WTC11 (cell line): Measurements from ENCODE around the gene SDHC. TPM values are rescaled to one million over a fixed set of nuclear protein-coding genes. Genes with fewer than 3 reads are reported as not detected.

Source experiments
- ATAC-seq: fragments of 200-7000 bp; cut with Tn5 transposase; 2 replicates; pipeline ENCODE4 v1.10.0; 2021; ENCODE audit warnings: mild to moderate bottlenecking, moderate library complexity
- CTCF ChIA-PET: fragments of 300-600 bp; sonication (Branson Sonifier 250); formaldehyde crosslinking; loops from one replicate; lab custom pipeline; 2021; ENCODE audit warnings: antibody characterized with exemption; lab: Charles Lee
- POLR2A ChIA-PET: fragments of 350-600 bp; sonication (Branson Sonifier 250); formaldehyde crosslinking; loops from one replicate; lab custom pipeline; 2021; ENCODE audit warnings: antibody characterized with exemption; lab: Charles Lee
- DNase-seq: peaks from one replicate; pipeline ENCODE4 v3.0.0; 2021; ENCODE audit warnings: low spot score
- H3K27ac Mint-ChIP-seq: 2 replicates; pipeline ENCODE4 v1.8.0; 2021; ENCODE audit warnings: mixed read lengths
- H3K27me3 Mint-ChIP-seq: 2 replicates; pipeline ENCODE4 v1.8.0; 2021; ENCODE audit warnings: low read depth, mild to moderate bottlenecking, moderate library complexity, mixed read lengths
- H3K36me3 Mint-ChIP-seq: 2 replicates; pipeline ENCODE4 v1.8.0; 2021; ENCODE audit warnings: mixed read lengths
- H3K4me1 Mint-ChIP-seq: 2 replicates; pipeline ENCODE4 v1.8.0; 2022; ENCODE audit warnings: mixed read lengths
- H3K4me3 Mint-ChIP-seq: 2 replicates; pipeline ENCODE4 v1.8.0; 2021; ENCODE audit warnings: mild to moderate bottlenecking, moderate library complexity, mixed read lengths
- H3K9me3 Mint-ChIP-seq: 2 replicates; pipeline ENCODE4 v1.8.0; 2021; ENCODE audit warnings: mixed read lengths
- FOXJ3 ChIP-seq: sonication (generic); formaldehyde crosslinking; IDR thresholded peaks from 2 replicates; pipeline ENCODE4 v1.9.0; 2021; ENCODE audit warnings: missing genetic modification reagents, mild to moderate bottlenecking, borderline replicate concordance
- FOXK1 ChIP-seq: sonication (generic); formaldehyde crosslinking; IDR thresholded peaks from 2 replicates; pipeline ENCODE4 v1.8.0; 2022; ENCODE audit warnings: mild to moderate bottlenecking, moderate library complexity, missing genetic modification reagents
- HMGXB4 ChIP-seq: sonication (generic); formaldehyde crosslinking; IDR thresholded peaks from 2 replicates; pipeline ENCODE4 v1.8.1; 2023; ENCODE audit warnings: mild to moderate bottlenecking, moderate library complexity, missing genetic modification reagents
- JAZF1 ChIP-seq: fragments of 250-450 bp; sonication (Bioruptor Pico); IDR thresholded peaks from 2 replicates; pipeline ENCODE4 v1.9.0; 2021; ENCODE audit warnings: moderate library complexity, mild to moderate bottlenecking, inconsistent platforms
- JUN ChIP-seq: sonication (generic); formaldehyde crosslinking; IDR thresholded peaks from 2 replicates; pipeline ENCODE4 v1.8.0; 2023; ENCODE audit warnings: mild to moderate bottlenecking, missing genetic modification reagents
- OVOL2 ChIP-seq: fragments of 250-450 bp; sonication (Bioruptor Pico); IDR thresholded peaks from 2 replicates; pipeline ENCODE4 v1.9.0; 2021; ENCODE audit warnings: mild to moderate bottlenecking, borderline replicate concordance
- RELA ChIP-seq: sonication (generic); formaldehyde crosslinking; IDR thresholded peaks from 2 replicates; pipeline ENCODE4 v1.8.1; 2022; ENCODE audit warnings: missing genetic modification reagents, mild to moderate bottlenecking, borderline replicate concordance
- RORB ChIP-seq: fragments of 250-450 bp; sonication (Bioruptor Pico); IDR thresholded peaks from 2 replicates; pipeline ENCODE4 v1.9.0; 2021; ENCODE audit warnings: mild to moderate bottlenecking
- SP1 ChIP-seq: sonication (generic); formaldehyde crosslinking; conservative IDR thresholded peaks from 2 replicates; pipeline ENCODE4 v1.8.1; 2022; ENCODE audit warnings: missing genetic modification reagents
- ZNF232 ChIP-seq: sonication (generic); formaldehyde crosslinking; IDR thresholded peaks from 2 replicates; pipeline ENCODE4 v1.8.0; 2022; ENCODE audit warnings: mild to moderate bottlenecking, missing genetic modification reagents
- ZNF317 ChIP-seq: sonication (generic); formaldehyde crosslinking; IDR thresholded peaks from 2 replicates; pipeline ENCODE4 v1.8.1; 2023; ENCODE audit warnings: low read depth, mild to moderate bottlenecking, moderate library complexity, missing genetic modification reagents, borderline replicate concordance
- ZNF416 ChIP-seq: fragments of 250-450 bp; sonication (Bioruptor Pico); IDR thresholded peaks from 2 replicates; pipeline ENCODE4 v1.9.0; 2021; ENCODE audit warnings: mild to moderate bottlenecking, inconsistent platforms
- ZNF423 ChIP-seq: fragments of 250-450 bp; sonication (Bioruptor Pico); IDR thresholded peaks from 2 replicates; pipeline ENCODE4 v2.1.2; 2022; ENCODE audit warnings: mild to moderate bottlenecking, moderate library complexity
- ZNF425 ChIP-seq: fragments of 250-450 bp; sonication (Bioruptor Pico); conservative IDR thresholded peaks from 2 replicates; pipeline ENCODE4 v1.9.0; 2021; ENCODE audit warnings: mild to moderate bottlenecking
- ZSCAN18 ChIP-seq: fragments of 250-450 bp; sonication (Bioruptor Pico); IDR thresholded peaks from 2 replicates; pipeline ENCODE4 v2.1.2; 2022; ENCODE audit warnings: mild to moderate bottlenecking, moderate library complexity
- total RNA-seq: library from RNA; stranded (reverse); gene quantifications from 3 replicates; pipeline ENCODE4 v1.2.3, GENCODE V29; 2021
- TF ChIP-seq, protein P1 (sequence below): sonication (generic); formaldehyde crosslinking; IDR thresholded peaks from 2 replicates; pipeline ENCODE4 v1.8.0; 2022; ENCODE audit warnings: missing genetic modification reagents
- TF ChIP-seq, protein P2 (sequence below): sonication (generic); formaldehyde crosslinking; IDR thresholded peaks from 2 replicates; pipeline ENCODE4 v1.8.1; 2023; ENCODE audit warnings: mild to moderate bottlenecking, missing genetic modification reagents, moderate library complexity
- TF ChIP-seq, protein P3 (sequence below): fragments of 250-450 bp; sonication (Bioruptor Pico); IDR thresholded peaks from 2 replicates; pipeline ENCODE4 v1.9.0; 2021; ENCODE audit warnings: mild to moderate bottlenecking

The SDHC gene
- total RNA-seq, 1 experiment from 2014 or later, result 193 TPM

GRCh38 chr1:161300478-161300877 lies 13.7 kb upstream of the SDHC start (continued):
- TF ChIP-seq, protein P1, sequence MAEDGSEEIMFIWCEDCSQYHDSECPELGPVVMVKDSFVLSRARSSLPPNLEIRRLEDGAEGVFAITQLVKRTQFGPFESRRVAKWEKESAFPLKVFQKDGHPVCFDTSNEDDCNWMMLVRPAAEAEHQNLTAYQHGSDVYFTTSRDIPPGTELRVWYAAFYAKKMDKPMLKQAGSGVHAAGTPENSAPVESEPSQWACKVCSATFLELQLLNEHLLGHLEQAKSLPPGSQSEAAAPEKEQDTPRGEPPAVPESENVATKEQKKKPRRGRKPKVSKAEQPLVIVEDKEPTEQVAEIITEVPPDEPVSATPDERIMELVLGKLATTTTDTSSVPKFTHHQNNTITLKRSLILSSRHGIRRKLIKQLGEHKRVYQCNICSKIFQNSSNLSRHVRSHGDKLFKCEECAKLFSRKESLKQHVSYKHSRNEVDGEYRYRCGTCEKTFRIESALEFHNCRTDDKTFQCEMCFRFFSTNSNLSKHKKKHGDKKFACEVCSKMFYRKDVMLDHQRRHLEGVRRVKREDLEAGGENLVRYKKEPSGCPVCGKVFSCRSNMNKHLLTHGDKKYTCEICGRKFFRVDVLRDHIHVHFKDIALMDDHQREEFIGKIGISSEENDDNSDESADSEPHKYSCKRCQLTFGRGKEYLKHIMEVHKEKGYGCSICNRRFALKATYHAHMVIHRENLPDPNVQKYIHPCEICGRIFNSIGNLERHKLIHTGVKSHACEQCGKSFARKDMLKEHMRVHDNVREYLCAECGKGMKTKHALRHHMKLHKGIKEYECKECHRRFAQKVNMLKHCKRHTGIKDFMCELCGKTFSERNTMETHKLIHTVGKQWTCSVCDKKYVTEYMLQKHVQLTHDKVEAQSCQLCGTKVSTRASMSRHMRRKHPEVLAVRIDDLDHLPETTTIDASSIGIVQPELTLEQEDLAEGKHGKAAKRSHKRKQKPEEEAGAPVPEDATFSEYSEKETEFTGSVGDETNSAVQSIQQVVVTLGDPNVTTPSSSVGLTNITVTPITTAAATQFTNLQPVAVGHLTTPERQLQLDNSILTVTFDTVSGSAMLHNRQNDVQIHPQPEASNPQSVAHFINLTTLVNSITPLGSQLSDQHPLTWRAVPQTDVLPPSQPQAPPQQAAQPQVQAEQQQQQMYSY, result no peak
- TF ChIP-seq, protein P2, sequence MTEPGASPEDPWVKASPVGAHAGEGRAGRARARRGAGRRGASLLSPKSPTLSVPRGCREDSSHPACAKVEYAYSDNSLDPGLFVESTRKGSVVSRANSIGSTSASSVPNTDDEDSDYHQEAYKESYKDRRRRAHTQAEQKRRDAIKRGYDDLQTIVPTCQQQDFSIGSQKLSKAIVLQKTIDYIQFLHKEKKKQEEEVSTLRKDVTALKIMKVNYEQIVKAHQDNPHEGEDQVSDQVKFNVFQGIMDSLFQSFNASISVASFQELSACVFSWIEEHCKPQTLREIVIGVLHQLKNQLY, result no peak
- no peak for TF ChIP-seq JUN (CRISPR knock-in tag)
- TF ChIP-seq, all 79 proteins: peak for 0

GRCh38 chr1:161304927-161305866 lies 9.0 kb upstream of the SDHC start:
- CTCF ChIA-PET, result interaction anchor here (0.6 to 4.8 kb wide), 41 partner anchors 9 to 139 kb away, joined by 3 to 107 read pairs (median 6); partner anchors contain the start of genes ADAMTS4, B4GALT3, CFAP126 and FCER1G
- H3K36me3 Mint-ChIP-seq, result no peaks in the 10 kb centered on the region
- peak overlapping the region; percentile 99 for H3K4me3 Mint-ChIP-seq
- TF ChIP-seq ZNF425 (CRISPR knock-in tag) (no peak), ZNF232 (CRISPR knock-in tag) (no peak), RELA (CRISPR knock-in tag) (no peak), RORB (CRISPR knock-in tag) (no peak), ZNF317 (no peak), FOXJ3 (CRISPR knock-in tag) (no peak), SP1 (CRISPR knock-in tag) (no peak), HMGXB4 (no peak), ZNF423 (CRISPR knock-in tag) (no peak), OVOL2 (no peak), JAZF1 (CRISPR knock-in tag) (no peak), ZNF416 (CRISPR knock-in tag) (no peak), FOXK1 (CRISPR knock-in tag) (no peak), ZSCAN18 (CRISPR knock-in tag) (no peak)
- TF ChIP-seq, protein P2, result no peak
- TF ChIP-seq, protein P3, sequence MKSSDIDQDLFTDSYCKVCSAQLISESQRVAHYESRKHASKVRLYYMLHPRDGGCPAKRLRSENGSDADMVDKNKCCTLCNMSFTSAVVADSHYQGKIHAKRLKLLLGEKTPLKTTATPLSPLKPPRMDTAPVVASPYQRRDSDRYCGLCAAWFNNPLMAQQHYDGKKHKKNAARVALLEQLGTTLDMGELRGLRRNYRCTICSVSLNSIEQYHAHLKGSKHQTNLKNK (CRISPR knock-in tag), result no peak
- H3K27me3 Mint-ChIP-seq, result no peaks in the 10 kb centered on the region
- POLR2A ChIA-PET, result interaction anchor here (0.6 to 2.2 kb wide), 9 partner anchors 9 to 135 kb away, joined by 3 to 18 read pairs (median 5); partner anchors contain the start of genes B4GALT3, PCP4L1, SDHC and TOMM40L
- no peak for DNase-seq
- peak overlapping the region; percentile 71; the same call in 1 of the 2 replicates for H3K27ac Mint-ChIP-seq
- H3K4me1 Mint-ChIP-seq, result peaks cover 52% of the 10 kb centered on the region
- ATAC-seq, result peak; percentile 1; the same call in 1 of the 2 replicates
- H3K9me3 Mint-ChIP-seq, result no peaks in the 10 kb centered on the region
